Measurements from ENCODE around the gene ZNF37A.

- TF ChIP-seq POLR2A (IDR thresholded peaks at IDR 0.05) (no peak), CTCF (IDR thresholded peaks at IDR 0.05 in 4 of 5, conservative IDR thresholded peaks at IDR 0.05 in 1 of 5) (no peak)
These were observed 39.8 kb upstream of the ZNF37A start for GRCh38 chr10:38054361-38054797.
